K562 (cell line): ENCODE data around the gene VPS11. TPM values are rescaled to one million over a fixed set of nuclear protein-coding genes. Genes with fewer than 3 reads are reported as not detected.

ENCODE experiments used
- CREBBP ChIP-seq: IDR thresholded peaks from one replicate; pipeline ENCODE4 v1.6.1; 2012; ENCODE audit warnings: low read depth, mild to moderate bottlenecking, control low read depth, inconsistent platforms, low read length
- DACH1 ChIP-seq: fragments of 450-650 bp; IDR thresholded peaks from 2 replicates; pipeline ENCODE4 v1.6.1; 2018; ENCODE audit not compliant: partially characterized antibody
- ETV6 ChIP-seq, 3 experiments: fragments of 150-350 bp in 1 of 3; sonication (generic) in 1 of 3; formaldehyde crosslinking in 1 of 3; IDR thresholded peaks; 2 replicates each; pipeline versions ENCODE4 v1.6.1 to v1.8.0; 2014 to 2022; ENCODE audit warnings: borderline replicate concordance in 2 of 3, low read depth in 2 of 3, antibody characterized with exemption in 1 of 3, low read length in 1 of 3, mild to moderate bottlenecking in 1 of 3, missing genetic modification reagents in 1 of 3
- GTF2F1 ChIP-seq: IDR thresholded peaks from 2 replicates; pipeline ENCODE4 v1.6.1; 2011; ENCODE audit warnings: low read depth, low read length, improper control_type of control experiment
- PHF8 ChIP-seq: fragments of 200-600 bp; sonication (generic); IDR thresholded peaks from 2 replicates; pipeline ENCODE4 v1.6.1; 2012; ENCODE audit warnings: mixed run types, mild to moderate bottlenecking, inconsistent platforms, low read length, moderate library complexity, borderline replicate concordance
- POLR2G ChIP-seq: fragments of 200-400 bp; formaldehyde crosslinking; IDR thresholded peaks from 2 replicates; pipeline ENCODE4 v1.6.1; 2017; ENCODE audit warnings: low read depth, mild to moderate bottlenecking, antibody characterized with exemption, low read length, moderate library complexity
- TAF7 ChIP-seq: fragments of 450-650 bp; IDR thresholded peaks from 2 replicates; pipeline ENCODE4 v1.6.1; 2016; ENCODE audit warnings: missing genetic modification characterization, missing compliant biosample characterization
- XRCC4 ChIP-seq: IDR thresholded peaks from one replicate; pipeline ENCODE4 v1.6.1; 2011; ENCODE audit not compliant: insufficient read depth, insufficient read length; ENCODE audit errors: extremely low read depth
- polyA plus RNA-seq, 8 experiments: library from polyadenylated mRNA; depleted of rRNA in 4 of 8; stranded (reverse) in 5 of 8; unstranded in 3 of 8; fragments of >200 nt; fragmentation: Nextera tagmentation in 2 of 8; fragmentation: Illumina TruSeq in 1 of 8; extraction: Ambion mirVana in 2 of 8; extraction: Trizol in 1 of 8; gene quantifications; 2 replicates each; pipeline versions ENCODE4 v1.2.1 to v1.2.3, GENCODE V29; 2011 to 2014; ENCODE audit warnings: inconsistent platforms in 1 of 8, missing spikeins in 1 of 8
- total RNA-seq, 7 experiments: library from RNA; depleted of rRNA in 6 of 7; stranded (reverse); fragments of >200 nt in 6 of 7; fragmentation: Illumina TruSeq in 2 of 7; extraction: Trizol in 2 of 7; gene quantifications; 2 replicates each; pipeline versions ENCODE4 v1.2.1 to v1.2.3, GENCODE V29; 2011 to 2021; ENCODE audit warnings: low replicate concordance in 1 of 7
- TF ChIP-seq, protein P1 (sequence below), 2 experiments: fragments of 200-800 bp in 1 of 2; sonication (Bioruptor generic) in 1 of 2; sonication (generic) in 1 of 2; formaldehyde crosslinking in 1 of 2; IDR thresholded peaks in 1 of 2; conservative IDR thresholded peaks in 1 of 2; 2 replicates each; pipeline versions ENCODE4 v1.5.0 to v1.6.1; 2016 to 2020; ENCODE audit warnings: missing compliant biosample characterization in 1 of 2, missing genetic modification characterization in 1 of 2, missing genetic modification reagents in 1 of 2
- TF ChIP-seq, protein P2 (sequence below): fragments of 250-450 bp; sonication (Bioruptor Pico); IDR thresholded peaks from 2 replicates; pipeline ENCODE4 v1.8.0; 2021; ENCODE audit warnings: moderate library complexity, mild to moderate bottlenecking, inconsistent platforms
- TF ChIP-seq, protein P3 (sequence below): fragments of 250-450 bp; sonication (Bioruptor Pico); IDR thresholded peaks from 2 replicates; pipeline ENCODE4 v1.9.0; 2021; ENCODE audit warnings: mild to moderate bottlenecking, inconsistent platforms
- TF ChIP-seq, protein P4 (sequence below): sonication (generic); formaldehyde crosslinking; IDR thresholded peaks from 2 replicates; pipeline ENCODE4 v1.9.0; 2022; ENCODE audit warnings: mild to moderate bottlenecking, missing genetic modification reagents

The VPS11 gene
- total and polyA plus RNA-seq, 9 of the 15 experiments (the other 6 are each of a cell fraction or from before 2014, with no cell fraction given), result 14.1 to 35.5 (median 27.5) TPM

DNA sequence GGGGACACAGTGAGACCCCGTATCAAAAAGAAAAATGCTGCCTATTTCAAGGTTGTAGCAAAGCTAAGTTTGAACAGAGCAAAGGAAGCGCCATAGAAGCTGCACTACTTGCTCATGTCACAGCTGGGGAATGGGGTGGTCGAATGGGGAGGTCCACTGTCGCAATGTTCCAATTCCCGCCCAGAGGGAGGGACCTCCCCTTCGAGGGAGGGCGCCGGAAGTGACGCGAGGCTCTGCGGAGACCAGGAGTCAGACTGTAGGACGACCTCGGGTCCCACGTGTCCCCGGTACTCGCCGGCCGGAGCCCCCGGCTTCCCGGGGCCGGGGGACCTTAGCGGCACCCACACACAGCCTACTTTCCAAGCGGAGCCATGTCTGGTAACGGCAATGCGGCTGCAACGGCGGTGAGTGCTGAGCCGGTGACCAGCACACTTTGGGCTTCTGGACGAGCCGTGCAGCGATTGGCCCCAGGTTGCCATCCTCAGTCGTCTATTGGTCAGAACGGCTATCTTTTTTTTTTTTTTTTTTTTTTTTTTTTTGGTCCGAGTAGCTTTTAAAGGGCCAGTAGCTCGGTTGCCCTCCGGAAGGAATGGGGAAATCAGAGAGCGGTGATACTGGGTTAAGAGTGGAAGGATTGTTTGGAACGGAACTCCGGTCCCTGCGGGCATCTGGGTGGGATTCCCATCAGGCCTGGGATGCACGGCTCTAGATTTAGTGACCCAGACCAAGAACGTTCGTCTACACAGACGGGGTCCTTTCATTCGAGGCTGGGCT, 17.2 kb downstream of the VPS11 start, which contains the start of gene HMBS (continued):
- TF ChIP-seq, protein P1, sequence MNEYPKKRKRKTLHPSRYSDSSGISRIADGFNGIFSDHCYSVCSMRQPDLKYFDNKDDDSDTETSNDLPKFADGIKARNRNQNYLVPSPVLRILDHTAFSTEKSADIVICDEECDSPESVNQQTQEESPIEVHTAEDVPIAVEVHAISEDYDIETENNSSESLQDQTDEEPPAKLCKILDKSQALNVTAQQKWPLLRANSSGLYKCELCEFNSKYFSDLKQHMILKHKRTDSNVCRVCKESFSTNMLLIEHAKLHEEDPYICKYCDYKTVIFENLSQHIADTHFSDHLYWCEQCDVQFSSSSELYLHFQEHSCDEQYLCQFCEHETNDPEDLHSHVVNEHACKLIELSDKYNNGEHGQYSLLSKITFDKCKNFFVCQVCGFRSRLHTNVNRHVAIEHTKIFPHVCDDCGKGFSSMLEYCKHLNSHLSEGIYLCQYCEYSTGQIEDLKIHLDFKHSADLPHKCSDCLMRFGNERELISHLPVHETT (CRISPR knock-in tag; conservative IDR thresholded peaks at IDR 0.05 in 1 of 2, IDR thresholded peaks at IDR 0.05 in 1 of 2), result no peak
- TF ChIP-seq, protein P2, sequence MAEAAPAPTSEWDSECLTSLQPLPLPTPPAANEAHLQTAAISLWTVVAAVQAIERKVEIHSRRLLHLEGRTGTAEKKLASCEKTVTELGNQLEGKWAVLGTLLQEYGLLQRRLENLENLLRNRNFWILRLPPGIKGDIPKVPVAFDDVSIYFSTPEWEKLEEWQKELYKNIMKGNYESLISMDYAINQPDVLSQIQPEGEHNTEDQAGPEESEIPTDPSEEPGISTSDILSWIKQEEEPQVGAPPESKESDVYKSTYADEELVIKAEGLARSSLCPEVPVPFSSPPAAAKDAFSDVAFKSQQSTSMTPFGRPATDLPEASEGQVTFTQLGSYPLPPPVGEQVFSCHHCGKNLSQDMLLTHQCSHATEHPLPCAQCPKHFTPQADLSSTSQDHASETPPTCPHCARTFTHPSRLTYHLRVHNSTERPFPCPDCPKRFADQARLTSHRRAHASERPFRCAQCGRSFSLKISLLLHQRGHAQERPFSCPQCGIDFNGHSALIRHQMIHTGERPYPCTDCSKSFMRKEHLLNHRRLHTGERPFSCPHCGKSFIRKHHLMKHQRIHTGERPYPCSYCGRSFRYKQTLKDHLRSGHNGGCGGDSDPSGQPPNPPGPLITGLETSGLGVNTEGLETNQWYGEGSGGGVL (CRISPR knock-in tag), result no peak
- peak; percentile 89 for TF ChIP-seq DACH1
- peak; percentile 82; the same call in 1 of the 2 replicates for TF ChIP-seq PHF8
- TF ChIP-seq POLR2G, result peak; percentile 92
- TF ChIP-seq TAF7 (tag), result peak; percentile 40
- no peak for TF ChIP-seq XRCC4
- TF ChIP-seq, protein P3, sequence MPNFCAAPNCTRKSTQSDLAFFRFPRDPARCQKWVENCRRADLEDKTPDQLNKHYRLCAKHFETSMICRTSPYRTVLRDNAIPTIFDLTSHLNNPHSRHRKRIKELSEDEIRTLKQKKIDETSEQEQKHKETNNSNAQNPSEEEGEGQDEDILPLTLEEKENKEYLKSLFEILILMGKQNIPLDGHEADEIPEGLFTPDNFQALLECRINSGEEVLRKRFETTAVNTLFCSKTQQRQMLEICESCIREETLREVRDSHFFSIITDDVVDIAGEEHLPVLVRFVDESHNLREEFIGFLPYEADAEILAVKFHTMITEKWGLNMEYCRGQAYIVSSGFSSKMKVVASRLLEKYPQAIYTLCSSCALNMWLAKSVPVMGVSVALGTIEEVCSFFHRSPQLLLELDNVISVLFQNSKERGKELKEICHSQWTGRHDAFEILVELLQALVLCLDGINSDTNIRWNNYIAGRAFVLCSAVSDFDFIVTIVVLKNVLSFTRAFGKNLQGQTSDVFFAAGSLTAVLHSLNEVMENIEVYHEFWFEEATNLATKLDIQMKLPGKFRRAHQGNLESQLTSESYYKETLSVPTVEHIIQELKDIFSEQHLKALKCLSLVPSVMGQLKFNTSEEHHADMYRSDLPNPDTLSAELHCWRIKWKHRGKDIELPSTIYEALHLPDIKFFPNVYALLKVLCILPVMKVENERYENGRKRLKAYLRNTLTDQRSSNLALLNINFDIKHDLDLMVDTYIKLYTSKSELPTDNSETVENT (CRISPR knock-in tag), result 0 out of 2 replicates have a peak, but pooled peaks have one; percentile 70
- no peak for TF ChIP-seq CREBBP
- TF ChIP-seq ETV6 (IDR thresholded peaks at IDR 0.05; ENCODE audit: borderline replicate concordance in 1 of 2, low read depth in 2 of 2, low read length in 1 of 2), result no peak
- no peak for TF ChIP-seq ETV6 (CRISPR knock-in tag; IDR thresholded peaks at IDR 0.05; ENCODE audit: borderline replicate concordance)
- no peak for TF ChIP-seq GTF2F1
- TF ChIP-seq, protein P4, sequence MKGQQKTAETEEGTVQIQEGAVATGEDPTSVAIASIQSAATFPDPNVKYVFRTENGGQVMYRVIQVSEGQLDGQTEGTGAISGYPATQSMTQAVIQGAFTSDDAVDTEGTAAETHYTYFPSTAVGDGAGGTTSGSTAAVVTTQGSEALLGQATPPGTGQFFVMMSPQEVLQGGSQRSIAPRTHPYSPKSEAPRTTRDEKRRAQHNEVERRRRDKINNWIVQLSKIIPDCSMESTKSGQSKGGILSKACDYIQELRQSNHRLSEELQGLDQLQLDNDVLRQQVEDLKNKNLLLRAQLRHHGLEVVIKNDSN, result peak; percentile 78
